SK-N-SH treated with all-trans-retinoic acid at 6 μM for 48 hours (cell line): ENCODE data around the gene GFI1.

Source experiments
- ARNTL ChIP-seq: fragments of 450-650 bp; formaldehyde crosslinking; IDR thresholded peaks from 2 replicates; pipeline ENCODE4 v1.5.0; 2020; ENCODE audit warnings: low read depth, mild to moderate bottlenecking, moderate library complexity, borderline replicate concordance
- CREB5 ChIP-seq: fragments of 250-450 bp; sonication (Bioruptor Pico); IDR thresholded peaks from 2 replicates; pipeline ENCODE4 v1.5.1; 2020; ENCODE audit warnings: low read depth, mild to moderate bottlenecking, moderate library complexity
- GLIS3 ChIP-seq: fragments of 250-450 bp; sonication (Bioruptor Pico); IDR thresholded peaks from 2 replicates; pipeline ENCODE4 v1.5.0; 2020; ENCODE audit warnings: mild to moderate bottlenecking, moderate library complexity
- PATZ1 ChIP-seq: fragments of 250-450 bp; sonication (Bioruptor Pico); IDR thresholded peaks from 2 replicates; pipeline ENCODE4 v1.8.0; 2020; ENCODE audit warnings: mild to moderate bottlenecking, moderate library complexity, borderline replicate concordance
- POU6F1 ChIP-seq: fragments of 250-450 bp; sonication (Bioruptor Pico); IDR thresholded peaks from 2 replicates; pipeline ENCODE4 v1.8.0; 2021; ENCODE audit warnings: low read depth, mild to moderate bottlenecking, moderate library complexity, borderline replicate concordance
- RARB ChIP-seq: fragments of 250-450 bp; sonication (Bioruptor Pico); IDR thresholded peaks from 2 replicates; pipeline ENCODE4 v1.8.0; 2021; ENCODE audit warnings: mild to moderate bottlenecking, moderate library complexity
- SNAI2 ChIP-seq: fragments of 250-450 bp; sonication (Bioruptor Pico); IDR thresholded peaks from 2 replicates; pipeline ENCODE4 v1.5.0; 2020; ENCODE audit warnings: mild to moderate bottlenecking, moderate library complexity
- TOX ChIP-seq: fragments of 250-450 bp; sonication (Bioruptor Pico); IDR thresholded peaks from 2 replicates; pipeline ENCODE4 v1.8.0; 2021; ENCODE audit warnings: mild to moderate bottlenecking, moderate library complexity, borderline replicate concordance

- no peak for TF ChIP-seq GLIS3
- TF ChIP-seq ARNTL (CRISPR knock-in tag): no peak
- no peak for TF ChIP-seq RARB
- no peak for TF ChIP-seq TOX (CRISPR knock-in tag)
- no peak for TF ChIP-seq SNAI2 (CRISPR knock-in tag)
- TF ChIP-seq POU6F1 (CRISPR knock-in tag): no peak
- TF ChIP-seq CREB5: no peak
- no peak for TF ChIP-seq PATZ1 (CRISPR knock-in tag)
Observed at GRCh38 chr1:92465256-92465647, 21.5 kb downstream of the GFI1 start.
